Measurements from ENCODE around the gene ENPP1.

Gene ENPP1

GRCh38 chr6:131823276-131823902, 15.6 kb downstream of the ENPP1 start:
- no peak for DNase-seq
- no peaks in the 10 kb centered on the region for H3K27me3 ChIP-seq (replicated peaks; ENCODE audit: control insufficient read depth, insufficient read depth, low read length, poor library complexity, severe bottlenecking)

GRCh38 chr6:131825946-131826345, 18.1 kb downstream of the ENPP1 start:
- no peak for DNase-seq
- H3K27me3 ChIP-seq (replicated peaks; ENCODE audit: control insufficient read depth, insufficient read depth, low read length, poor library complexity, severe bottlenecking): no peaks in the 10 kb centered on the region
- H3K9me3 ChIP-seq (ENCODE audit: control insufficient read depth, low read length): no peaks in the 10 kb centered on the region
- H3K4me3 ChIP-seq (ENCODE audit: insufficient read depth, low read depth, low read length, poor library complexity, severe bottlenecking): no peak overlapping the region
- H3K36me3 ChIP-seq (ENCODE audit: control insufficient read depth, insufficient read depth, low read length): no peaks in the 10 kb centered on the region
- H3K4me1 ChIP-seq (ENCODE audit: control insufficient read depth, insufficient read depth, low read length, poor library complexity, severe bottlenecking): no peaks in the 10 kb centered on the region
- no peak overlapping the region for H3K27ac ChIP-seq (ENCODE audit: insufficient read depth, low read length, poor library complexity, severe bottlenecking)

More at GRCh38 chr6:131823276-131823902, 15.6 kb downstream of the ENPP1 start:
- no peak overlapping the region for H3K4me3 ChIP-seq (ENCODE audit: insufficient read depth, low read depth, low read length, poor library complexity, severe bottlenecking)
- H3K9me3 ChIP-seq (ENCODE audit: control insufficient read depth, low read length): no peaks in the 10 kb centered on the region
- no peaks in the 10 kb centered on the region for H3K4me1 ChIP-seq (ENCODE audit: control insufficient read depth, insufficient read depth, low read length, poor library complexity, severe bottlenecking)
- no peak overlapping the region for H3K27ac ChIP-seq (ENCODE audit: insufficient read depth, low read length, poor library complexity, severe bottlenecking)
- no peaks in the 10 kb centered on the region for H3K36me3 ChIP-seq (ENCODE audit: control insufficient read depth, insufficient read depth, low read length)

- Histone ChIP-seq H3K9me3 (ENCODE audit: control insufficient read depth, low read length) (no peaks in the 10 kb centered on the region), H3K27me3 (replicated peaks; ENCODE audit: control insufficient read depth, insufficient read depth, low read length, poor library complexity, severe bottlenecking) (no peaks in the 10 kb centered on the region), H3K4me3 (ENCODE audit: insufficient read depth, low read depth, low read length, poor library complexity, severe bottlenecking) (no peak overlapping the region), H3K36me3 (ENCODE audit: control insufficient read depth, insufficient read depth, low read length) (no peaks in the 10 kb centered on the region), H3K4me1 (ENCODE audit: control insufficient read depth, insufficient read depth, low read length, poor library complexity, severe bottlenecking) (no peaks in the 10 kb centered on the region), H3K27ac (ENCODE audit: insufficient read depth, low read length, poor library complexity, severe bottlenecking) (no peak overlapping the region)
- DNase-seq: no peak
Measured at GRCh38 chr6:131828080-131828479, 20.3 kb downstream of the ENPP1 start.

- no peaks in the 10 kb centered on the region for H3K27me3 ChIP-seq (replicated peaks; ENCODE audit: control insufficient read depth, insufficient read depth, low read length, poor library complexity, severe bottlenecking)
- no peaks in the 10 kb centered on the region for H3K4me1 ChIP-seq (ENCODE audit: control insufficient read depth, insufficient read depth, low read length, poor library complexity, severe bottlenecking)
- no peaks in the 10 kb centered on the region for H3K36me3 ChIP-seq (ENCODE audit: control insufficient read depth, insufficient read depth, low read length)
- no peak overlapping the region for H3K27ac ChIP-seq (ENCODE audit: insufficient read depth, low read length, poor library complexity, severe bottlenecking)
- no peak for DNase-seq
- no peak overlapping the region for H3K4me3 ChIP-seq (ENCODE audit: insufficient read depth, low read depth, low read length, poor library complexity, severe bottlenecking)
- no peaks in the 10 kb centered on the region for H3K9me3 ChIP-seq (ENCODE audit: control insufficient read depth, low read length)
Measured at GRCh38 chr6:131828951-131829350, 21.1 kb downstream of the ENPP1 start.

- H3K36me3 ChIP-seq (ENCODE audit: control insufficient read depth, insufficient read depth, low read length): no peaks in the 10 kb centered on the region
- no peaks in the 10 kb centered on the region for H3K27me3 ChIP-seq (replicated peaks; ENCODE audit: control insufficient read depth, insufficient read depth, low read length, poor library complexity, severe bottlenecking)
- DNase-seq: no peak
- no peak overlapping the region for H3K4me3 ChIP-seq (ENCODE audit: insufficient read depth, low read depth, low read length, poor library complexity, severe bottlenecking)
- no peaks in the 10 kb centered on the region for H3K4me1 ChIP-seq (ENCODE audit: control insufficient read depth, insufficient read depth, low read length, poor library complexity, severe bottlenecking)
- H3K27ac ChIP-seq (ENCODE audit: insufficient read depth, low read length, poor library complexity, severe bottlenecking): no peak overlapping the region
- no peaks in the 10 kb centered on the region for H3K9me3 ChIP-seq (ENCODE audit: control insufficient read depth, low read length)
Measured at GRCh38 chr6:131831392-131831791, 23.6 kb downstream of the ENPP1 start.

- Histone ChIP-seq H3K9me3 (ENCODE audit: control insufficient read depth, low read length) (no peaks in the 10 kb centered on the region), H3K27me3 (replicated peaks; ENCODE audit: control insufficient read depth, insufficient read depth, low read length, poor library complexity, severe bottlenecking) (no peaks in the 10 kb centered on the region), H3K27ac (ENCODE audit: insufficient read depth, low read length, poor library complexity, severe bottlenecking) (no peak overlapping the region), H3K4me1 (ENCODE audit: control insufficient read depth, insufficient read depth, low read length, poor library complexity, severe bottlenecking) (no peaks in the 10 kb centered on the region), H3K36me3 (ENCODE audit: control insufficient read depth, insufficient read depth, low read length) (no peaks in the 10 kb centered on the region), H3K4me3 (ENCODE audit: insufficient read depth, low read depth, low read length, poor library complexity, severe bottlenecking) (no peak overlapping the region)
- no peak for DNase-seq
Measured at GRCh38 chr6:131831886-131832285, 24.1 kb downstream of the ENPP1 start.

- H3K36me3 ChIP-seq (ENCODE audit: control insufficient read depth, insufficient read depth, low read length): no peaks in the 10 kb centered on the region
- no peaks in the 10 kb centered on the region for H3K27me3 ChIP-seq (replicated peaks; ENCODE audit: control insufficient read depth, insufficient read depth, low read length, poor library complexity, severe bottlenecking)
- no peak overlapping the region for H3K27ac ChIP-seq (ENCODE audit: insufficient read depth, low read length, poor library complexity, severe bottlenecking)
- no peak for DNase-seq
- H3K4me1 ChIP-seq (ENCODE audit: control insufficient read depth, insufficient read depth, low read length, poor library complexity, severe bottlenecking): no peaks in the 10 kb centered on the region
- H3K4me3 ChIP-seq (ENCODE audit: insufficient read depth, low read depth, low read length, poor library complexity, severe bottlenecking): no peak overlapping the region
- no peaks in the 10 kb centered on the region for H3K9me3 ChIP-seq (ENCODE audit: control insufficient read depth, low read length)
Measured at GRCh38 chr6:131832363-131832762, 24.5 kb downstream of the ENPP1 start.

- DNase-seq: no peak
- H3K27me3 ChIP-seq (replicated peaks; ENCODE audit: control insufficient read depth, insufficient read depth, low read length, poor library complexity, severe bottlenecking): no peaks in the 10 kb centered on the region
- H3K36me3 ChIP-seq (ENCODE audit: control insufficient read depth, insufficient read depth, low read length): no peaks in the 10 kb centered on the region
- H3K9me3 ChIP-seq (ENCODE audit: control insufficient read depth, low read length): no peaks in the 10 kb centered on the region
- H3K4me1 ChIP-seq (ENCODE audit: control insufficient read depth, insufficient read depth, low read length, poor library complexity, severe bottlenecking): no peaks in the 10 kb centered on the region
- H3K4me3 ChIP-seq (ENCODE audit: insufficient read depth, low read depth, low read length, poor library complexity, severe bottlenecking): no peak overlapping the region
- H3K27ac ChIP-seq (ENCODE audit: insufficient read depth, low read length, poor library complexity, severe bottlenecking): no peak overlapping the region
Measured at GRCh38 chr6:131838051-131838450, 30.2 kb downstream of the ENPP1 start.

GRCh38 chr6:131839388-131839787, 31.6 kb downstream of the ENPP1 start:
- DNase-seq: no peak
- H3K4me1 ChIP-seq (ENCODE audit: control insufficient read depth, insufficient read depth, low read length, poor library complexity, severe bottlenecking): no peaks in the 10 kb centered on the region
- H3K27me3 ChIP-seq (replicated peaks; ENCODE audit: control insufficient read depth, insufficient read depth, low read length, poor library complexity, severe bottlenecking): no peaks in the 10 kb centered on the region
- no peak overlapping the region for H3K4me3 ChIP-seq (ENCODE audit: insufficient read depth, low read depth, low read length, poor library complexity, severe bottlenecking)
- H3K9me3 ChIP-seq (ENCODE audit: control insufficient read depth, low read length): no peaks in the 10 kb centered on the region
- no peaks in the 10 kb centered on the region for H3K36me3 ChIP-seq (ENCODE audit: control insufficient read depth, insufficient read depth, low read length)
- H3K27ac ChIP-seq (ENCODE audit: insufficient read depth, low read length, poor library complexity, severe bottlenecking): no peak overlapping the region

GRCh38 chr6:131840441-131840840, 32.6 kb downstream of the ENPP1 start:
- Histone ChIP-seq H3K27ac (ENCODE audit: insufficient read depth, low read length, poor library complexity, severe bottlenecking) (no peak overlapping the region), H3K9me3 (ENCODE audit: control insufficient read depth, low read length) (no peaks in the 10 kb centered on the region), H3K36me3 (ENCODE audit: control insufficient read depth, insufficient read depth, low read length) (no peaks in the 10 kb centered on the region), H3K4me1 (ENCODE audit: control insufficient read depth, insufficient read depth, low read length, poor library complexity, severe bottlenecking) (no peaks in the 10 kb centered on the region), H3K4me3 (ENCODE audit: insufficient read depth, low read depth, low read length, poor library complexity, severe bottlenecking) (no peak overlapping the region), H3K27me3 (replicated peaks; ENCODE audit: control insufficient read depth, insufficient read depth, low read length, poor library complexity, severe bottlenecking) (no peaks in the 10 kb centered on the region)
- no peak for DNase-seq

Data from effector memory CD4-positive, alpha-beta T cell (primary cell).